HFFc6 (cell line): Measurements from ENCODE around the gene RAD52. TPM values are rescaled to one million over a fixed set of nuclear protein-coding genes. Genes with fewer than 3 reads are reported as not detected.

Experiments
- DNase-seq: peaks from one replicate; pipeline ENCODE4 v3.0.0-alpha.2; 2018
- H3K27ac Mint-ChIP-seq: 2 replicates; pipeline ENCODE4 v1.8.0; 2020; ENCODE audit warnings: mild to moderate bottlenecking, mixed read lengths
- H3K27me3 Mint-ChIP-seq: 2 replicates; pipeline ENCODE4 v1.8.0; 2021; ENCODE audit warnings: mild to moderate bottlenecking, moderate library complexity, mixed read lengths; ENCODE audit not compliant: insufficient read depth
- H3K36me3 Mint-ChIP-seq: 2 replicates; pipeline ENCODE4 v1.8.0; 2021; ENCODE audit warnings: low read depth, mixed read lengths
- H3K4me1 Mint-ChIP-seq: 2 replicates; pipeline ENCODE4 v1.8.0; 2020; ENCODE audit warnings: low read depth, mixed read lengths
- H3K4me3 Mint-ChIP-seq: 2 replicates; pipeline ENCODE4 v1.8.0; 2020; ENCODE audit warnings: mild to moderate bottlenecking, moderate library complexity, mixed read lengths
- H3K9me3 Mint-ChIP-seq: 2 replicates; pipeline ENCODE4 v1.8.0; 2020; ENCODE audit warnings: mild to moderate bottlenecking, mixed read lengths
- CTCF ChIP-seq: fragments of 200-600 bp; sonication (generic); IDR thresholded peaks from 2 replicates; pipeline ENCODE4 v1.5.0; 2021; ENCODE audit warnings: antibody characterized with exemption, mild to moderate bottlenecking
- total RNA-seq, 6 experiments: library from RNA; stranded (reverse); fragmentation: NEBNext Ultra II Directional; extraction: Animal tissue kit (Norgen Biotek cat#: 25700); gene quantifications; 2 replicates in 1 of 6; 3 replicates in 5 of 6; pipeline ENCODE4 v1.2.3, GENCODE V29; 2021

Gene RAD52
- total RNA-seq, 6 experiments from 2014 or later, result 8.6 to 10.9 (median 9.2) TPM

GRCh38 chr12:916240-916639 lies 33.3 kb downstream of the RAD52 start:
- peaks cover 47% of the 10 kb centered on the region for H3K36me3 Mint-ChIP-seq
- no peak overlapping the region for H3K27ac Mint-ChIP-seq

GRCh38 chr12:915090-915489 lies 34.4 kb downstream of the RAD52 start:
- Mint-ChIP-seq H3K9me3 (no peaks in the 10 kb centered on the region), H3K36me3 (peaks cover 38% of the 10 kb centered on the region), H3K4me1 (peaks cover 27% of the 10 kb centered on the region), H3K27me3 (peaks cover 5% of the 10 kb centered on the region), H3K27ac (peak overlapping the region; percentile 93), H3K4me3 (no peak overlapping the region)
- DNase-seq, result no peak
- TF ChIP-seq CTCF, result no peak

More at GRCh38 chr12:916240-916639, 33.3 kb downstream of the RAD52 start:
- peaks cover 27% of the 10 kb centered on the region for H3K4me1 Mint-ChIP-seq
- no peak for TF ChIP-seq CTCF
- no peaks in the 10 kb centered on the region for H3K9me3 Mint-ChIP-seq
- H3K27me3 Mint-ChIP-seq, result peaks cover 5% of the 10 kb centered on the region
- DNase-seq, result no peak
- H3K4me3 Mint-ChIP-seq, result no peak overlapping the region

- Mint-ChIP-seq H3K4me1 (peaks cover 27% of the 10 kb centered on the region), H3K9me3 (no peaks in the 10 kb centered on the region)
Measured at GRCh38 chr12:913919-914698, 35.4 kb downstream of the RAD52 start.

DNA sequence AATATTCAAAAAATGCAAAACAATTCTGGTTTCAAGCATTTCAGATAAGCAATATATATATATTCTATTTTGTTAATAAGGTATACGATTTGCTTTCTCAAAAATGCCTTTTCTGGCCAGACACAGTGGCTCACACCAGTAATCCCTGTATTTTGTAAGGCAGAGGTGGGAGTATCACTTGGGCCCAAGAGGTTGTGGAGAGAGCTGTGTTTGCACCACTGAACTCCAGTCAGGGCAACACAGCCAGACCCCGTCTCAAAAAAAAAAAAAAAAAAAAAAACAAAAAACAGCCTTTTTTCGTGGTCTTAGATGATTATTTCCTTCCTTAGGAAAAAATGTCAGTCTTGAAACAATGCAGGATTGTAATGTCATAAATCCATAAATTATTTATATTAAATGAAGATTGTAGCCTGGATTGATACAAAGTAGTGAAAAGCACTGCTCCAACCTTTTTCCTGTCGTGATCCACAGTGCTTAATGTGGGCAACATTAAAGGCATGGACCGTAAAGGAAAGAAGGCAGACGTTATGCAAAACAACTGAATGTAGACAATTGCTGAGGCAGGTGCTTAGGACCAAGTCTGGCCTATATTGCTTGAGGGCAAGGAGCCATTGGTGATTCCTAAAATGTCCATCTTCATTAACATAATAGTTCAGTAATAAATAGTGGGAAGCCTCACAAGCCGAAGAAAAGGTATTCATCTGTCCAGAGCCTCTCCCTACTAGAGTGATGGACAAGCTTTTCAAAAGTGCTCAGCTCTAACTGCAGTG lies 36.8 kb downstream of the RAD52 start:
- peaks cover 33% of the 10 kb centered on the region for H3K36me3 Mint-ChIP-seq

More at GRCh38 chr12:913919-914698, 35.4 kb downstream of the RAD52 start:
- peak overlapping the region; percentile 60 for H3K4me3 Mint-ChIP-seq
- H3K36me3 Mint-ChIP-seq, result peaks cover 37% of the 10 kb centered on the region
- peak; percentile 85 for DNase-seq
- no peak for TF ChIP-seq CTCF
- peak overlapping the region; percentile 93 for H3K27ac Mint-ChIP-seq
- peaks cover 5% of the 10 kb centered on the region for H3K27me3 Mint-ChIP-seq

More for the DNA sequence above, 36.8 kb downstream of the RAD52 start:
- H3K4me1 Mint-ChIP-seq, result peaks cover 27% of the 10 kb centered on the region
- no peak for DNase-seq
- H3K27me3 Mint-ChIP-seq, result peaks cover 12% of the 10 kb centered on the region
- H3K27ac Mint-ChIP-seq, result peak overlapping the region; percentile 93; the same call in 1 of the 2 replicates
- H3K4me3 Mint-ChIP-seq, result no peak overlapping the region
- H3K9me3 Mint-ChIP-seq, result no peaks in the 10 kb centered on the region
- no peak for TF ChIP-seq CTCF
